NOMO-1 treated with DMSO at 0.1 percent for 48 hours (cell line): ENCODE results near the gene MRPS24.

Source experiments
- DNase-seq: peaks from one replicate; lab custom pipeline; 2025; ENCODE audit not compliant: unreplicated experiment; lab: John Stamatoyannopoulos, UW

MRPS24 gene

DNA sequence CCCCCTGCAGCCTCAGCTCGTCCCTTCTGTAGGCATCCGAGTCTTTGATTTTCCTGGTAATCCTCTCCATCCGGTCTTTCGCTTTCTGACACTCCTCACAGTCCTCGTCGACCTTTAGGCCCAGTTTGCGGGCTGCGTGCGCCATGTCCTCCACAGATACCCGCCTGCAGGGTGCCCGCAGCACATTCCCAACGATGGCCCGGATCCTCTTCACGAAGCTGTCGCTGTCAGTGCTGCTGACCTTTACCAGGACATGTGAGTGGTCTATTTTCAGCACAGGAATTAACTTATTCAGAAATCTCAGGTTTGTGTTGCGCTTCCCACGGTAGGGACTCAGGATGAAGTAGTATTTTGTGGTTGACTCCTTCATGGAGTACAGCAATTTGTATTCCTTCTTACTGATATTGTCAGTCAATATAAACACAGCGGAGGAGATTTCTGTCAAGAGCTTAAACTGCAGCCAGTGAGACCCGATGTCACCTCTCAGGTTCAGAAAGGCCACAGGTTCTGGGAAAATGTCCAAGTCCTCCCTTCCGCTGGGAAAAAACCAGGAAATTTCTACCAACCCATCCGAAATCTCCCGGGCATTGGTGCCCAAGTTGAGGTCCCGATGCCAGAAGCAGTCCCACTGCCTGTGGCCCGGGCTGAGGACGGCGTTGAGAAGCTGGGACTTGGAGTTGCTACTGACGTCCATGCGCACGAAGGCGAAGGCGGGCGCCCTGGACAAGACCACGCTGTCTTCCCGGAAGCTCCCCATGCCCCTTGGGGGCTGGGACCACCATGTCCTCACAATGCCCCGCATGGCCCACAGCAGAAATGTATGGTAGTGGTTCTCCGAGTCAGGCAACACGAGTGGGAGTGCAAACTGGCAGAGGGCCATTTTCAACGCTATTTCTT is 8.9 kb upstream of the MRPS24 start:
- no peak for DNase-seq

DNA sequence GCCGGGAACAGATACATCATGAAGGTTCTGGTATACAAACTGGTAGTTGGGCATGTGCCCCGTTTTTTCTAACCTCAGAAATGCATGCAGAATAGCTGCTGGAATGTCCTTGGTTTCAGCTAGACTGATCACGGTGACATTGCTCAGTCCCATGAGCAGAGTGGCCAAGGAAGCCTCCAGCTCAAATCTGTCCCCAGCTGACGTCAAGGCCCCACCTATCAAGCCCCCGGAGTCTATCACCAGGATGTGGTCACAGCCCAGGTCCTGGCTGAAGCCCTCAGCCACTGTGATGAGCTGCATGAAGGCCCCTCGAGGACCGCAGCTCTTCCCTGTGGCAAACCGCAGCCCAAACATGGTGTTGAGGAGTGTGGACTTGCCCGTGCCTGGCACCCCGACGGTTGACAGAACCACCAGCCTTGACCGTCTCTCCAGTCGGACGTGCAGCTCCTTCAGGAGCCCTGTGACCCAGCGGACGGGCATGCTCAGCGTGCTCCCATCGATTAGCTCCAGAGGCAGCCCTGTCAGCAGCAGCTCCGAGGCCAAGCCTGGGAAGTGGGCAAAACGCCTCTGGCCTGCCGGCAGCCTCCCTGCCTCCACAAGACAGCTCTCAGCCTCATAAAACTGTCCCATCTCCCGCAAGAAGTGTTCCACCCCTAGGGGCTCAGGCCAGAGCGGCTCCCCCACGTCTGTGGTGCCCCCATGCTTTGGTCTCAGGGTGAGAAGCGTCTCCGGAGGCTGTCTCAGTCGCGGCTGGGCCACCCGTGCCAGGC is 7.8 kb upstream of the MRPS24 start:
- DNase-seq: no peak

DNA sequence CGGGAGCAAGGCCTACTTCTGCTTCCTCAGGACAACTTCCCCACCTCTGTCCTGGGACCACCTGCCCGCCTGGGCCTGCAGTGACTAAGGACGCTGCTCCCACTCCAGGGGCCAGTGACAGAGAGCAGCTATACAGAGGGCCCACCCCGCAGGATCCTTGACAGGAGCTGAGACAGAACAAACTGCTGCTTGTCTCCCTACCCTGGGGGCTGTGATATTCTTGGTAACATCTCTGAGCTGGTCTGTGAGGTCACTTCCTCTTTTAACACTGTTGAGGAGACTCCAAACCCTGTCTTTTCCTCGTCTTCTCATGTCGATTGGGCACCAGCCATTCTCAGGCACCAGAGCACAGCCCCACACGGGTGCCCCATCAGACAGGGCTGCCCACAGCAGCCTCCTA is 6.9 kb upstream of the MRPS24 start:
- peak; percentile 72 for DNase-seq

DNA sequence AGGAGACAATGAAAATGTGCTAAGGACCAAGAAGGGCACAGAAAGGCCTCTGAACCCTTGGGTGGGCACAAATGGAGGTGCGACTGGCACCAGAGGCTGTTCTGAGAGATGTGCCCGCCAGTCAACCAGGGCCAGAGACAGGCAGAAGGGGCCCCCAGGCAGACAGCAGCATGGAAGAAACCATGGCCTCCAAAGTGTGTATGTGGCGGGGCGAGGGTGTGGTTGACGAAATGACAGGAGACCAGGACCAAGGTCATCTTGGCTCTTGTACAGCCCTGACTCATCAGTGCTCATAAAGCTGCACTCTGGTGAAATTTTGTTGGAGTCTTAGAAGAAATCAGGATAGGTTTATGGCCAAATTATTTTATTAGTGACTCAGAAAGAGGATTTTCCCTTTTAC is 4.0 kb upstream of the MRPS24 start:
- DNase-seq: no peak

DNA sequence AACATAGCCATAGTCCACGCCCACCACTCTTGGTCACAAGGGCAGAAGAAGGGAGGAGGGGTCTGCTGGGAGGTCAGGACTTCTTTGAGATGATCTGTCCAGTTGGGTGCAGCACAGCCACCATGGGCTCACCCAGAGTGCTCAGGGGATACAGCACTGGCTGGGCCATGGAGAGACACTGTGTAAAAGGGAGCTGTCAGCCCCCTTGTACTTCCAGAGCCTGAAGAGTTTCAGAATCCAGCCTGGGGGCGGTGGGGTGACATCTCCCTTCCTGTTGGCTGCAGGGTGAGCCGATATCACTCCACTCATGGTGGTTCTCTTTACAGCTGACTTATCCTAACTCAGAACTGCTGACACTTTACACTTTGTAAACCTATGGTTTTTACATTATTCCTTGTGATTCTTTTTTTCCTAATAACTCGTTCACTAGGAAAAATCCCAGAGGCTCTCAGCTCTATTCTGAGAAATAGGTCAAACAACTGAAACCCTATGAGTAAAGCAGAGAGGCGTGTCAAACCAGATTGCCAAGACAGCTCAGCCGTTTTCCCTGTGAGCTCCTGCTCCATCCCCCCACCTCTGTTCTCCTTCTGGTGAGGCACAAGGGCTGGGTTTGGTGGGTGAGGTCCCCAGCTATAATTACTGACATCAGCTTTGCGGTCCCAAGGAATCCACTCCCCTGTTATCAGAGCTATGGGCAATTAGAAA is 3.2 kb upstream of the MRPS24 start:
- no peak for DNase-seq

DNA sequence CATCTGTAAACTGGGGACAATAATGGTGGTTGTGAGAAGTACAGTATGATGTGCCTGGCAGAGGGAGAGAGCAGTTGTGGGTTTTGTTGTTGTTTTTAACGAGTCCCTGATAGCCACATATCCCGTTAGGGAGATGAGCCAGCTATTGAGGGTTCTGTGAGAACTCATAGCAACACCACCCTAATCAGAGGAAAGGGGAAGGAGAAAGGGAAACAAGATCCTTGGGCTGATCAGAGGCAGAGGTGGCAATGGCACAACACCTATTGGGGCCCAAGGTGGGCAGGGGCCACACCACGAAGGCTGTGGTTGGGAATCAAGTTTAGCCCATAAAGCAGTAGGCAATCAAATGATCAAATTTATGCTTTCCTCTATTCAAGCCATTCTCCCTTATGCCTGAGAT is 1.7 kb upstream of the MRPS24 start:
- DNase-seq: no peak

DNA sequence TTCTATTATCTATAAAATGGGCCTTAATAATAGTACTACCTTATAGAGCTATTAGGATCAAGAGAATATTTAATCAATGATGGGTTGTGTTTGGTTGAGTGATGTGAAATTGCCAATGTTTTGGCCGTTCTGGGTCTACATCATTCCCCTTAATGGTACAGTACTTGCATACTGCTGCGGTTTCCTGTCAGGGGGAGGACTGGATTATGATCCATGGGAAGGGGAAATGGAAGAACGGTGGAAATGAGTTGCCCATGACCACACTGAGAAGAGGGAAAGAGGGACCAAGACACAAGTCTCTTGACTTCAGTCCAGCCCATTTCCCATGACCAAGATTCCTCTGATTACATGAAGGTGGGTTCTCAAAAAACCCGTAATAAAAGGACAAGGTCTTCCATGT is 999 bp upstream of the MRPS24 start:
- no peak for DNase-seq

DNA sequence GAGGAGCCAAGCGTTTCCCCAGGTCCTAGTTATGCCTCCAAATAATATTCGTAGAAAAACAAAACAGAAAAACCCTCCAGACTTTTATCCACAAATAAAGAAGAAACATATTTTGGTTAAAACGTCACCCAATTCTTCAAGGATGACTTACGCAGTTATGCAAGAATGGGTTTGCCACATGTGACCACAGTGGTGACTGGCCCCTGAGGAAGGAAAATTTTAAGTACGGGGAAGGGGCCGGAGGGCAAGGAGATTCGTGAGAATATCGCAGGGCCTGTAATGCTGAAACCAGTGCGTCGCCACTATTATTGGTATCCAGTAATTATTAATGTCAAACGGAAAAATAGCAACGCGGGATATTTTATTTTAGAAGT is 537 bp upstream of the MRPS24 start:
- peak; percentile 78 for DNase-seq

DNA sequence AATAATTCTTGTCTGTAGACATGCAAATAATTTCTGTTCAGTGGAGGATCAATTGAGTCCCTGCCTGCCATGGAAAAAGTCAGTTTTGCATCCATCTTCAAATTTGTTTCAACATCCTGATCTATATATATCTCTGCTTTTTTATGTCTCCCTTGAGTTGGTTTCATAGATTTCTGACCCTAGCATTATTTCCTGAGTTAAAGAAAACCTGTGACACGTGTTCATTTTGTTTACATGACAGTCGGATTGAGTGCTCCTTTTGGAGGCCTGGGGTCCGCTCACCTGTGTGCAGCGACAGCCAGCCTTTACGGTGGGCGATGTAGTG is 674 bp downstream of the MRPS24 start:
- DNase-seq: no peak

DNA sequence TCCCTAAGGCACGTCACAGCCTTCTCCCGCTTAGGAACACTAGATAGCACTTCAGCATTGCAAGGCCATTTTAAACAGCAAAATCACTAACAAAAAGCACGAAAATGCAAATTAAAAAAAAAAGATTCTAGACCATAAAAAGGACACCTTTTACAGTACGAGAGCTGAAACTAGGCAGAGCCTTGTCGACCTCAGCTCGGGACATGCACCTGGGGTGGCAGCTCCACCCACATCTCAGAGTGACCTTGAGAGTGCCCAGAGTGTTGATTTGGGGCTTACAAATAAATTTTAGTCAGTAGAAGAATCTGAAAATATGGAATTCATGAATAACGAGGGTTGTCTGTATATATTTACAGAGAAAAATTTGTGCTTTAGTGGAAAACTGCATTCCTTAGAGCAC is 1.1 kb downstream of the MRPS24 start:
- DNase-seq: no peak

DNA sequence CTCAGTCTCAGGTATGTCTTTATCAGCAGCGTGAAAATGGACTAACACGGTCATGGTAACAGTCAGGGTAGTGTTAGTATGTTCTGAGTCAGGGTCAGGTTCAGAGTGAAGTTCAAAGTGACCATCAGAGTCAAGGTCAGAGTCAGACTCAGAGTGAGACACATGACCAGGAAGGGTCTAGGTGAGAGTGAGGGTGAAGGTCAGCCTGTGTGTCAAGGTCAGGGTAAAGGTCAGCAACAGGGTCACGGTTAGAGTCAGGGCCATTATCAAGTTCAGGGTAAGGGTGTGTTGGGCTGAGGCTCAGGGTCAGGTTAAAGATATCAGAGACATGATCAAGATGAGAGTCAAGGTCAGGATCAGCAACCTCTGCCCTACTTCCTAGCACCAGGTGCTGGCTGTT is 4.0 kb downstream of the MRPS24 start:
- DNase-seq: no peak

DNA sequence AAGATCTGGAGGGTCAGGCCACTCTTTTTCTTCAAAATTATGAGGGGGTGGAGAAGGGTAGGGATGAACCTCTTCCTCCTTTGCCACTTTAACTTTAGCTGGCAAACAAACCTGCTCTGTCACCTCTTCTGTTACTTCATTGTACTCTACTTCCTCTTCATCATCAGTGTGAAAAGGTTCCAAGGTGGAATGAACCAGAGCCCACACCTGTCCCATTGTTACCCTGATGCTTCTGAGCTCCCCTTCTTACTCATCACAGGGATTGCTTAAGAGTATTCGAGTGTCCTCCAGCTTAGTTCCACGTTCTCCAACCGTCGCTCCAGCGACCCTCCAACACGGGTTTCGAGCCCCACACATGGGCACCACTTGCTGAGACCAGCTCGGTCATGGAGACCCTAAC is 5.2 kb downstream of the MRPS24 start:
- no peak for DNase-seq

DNA sequence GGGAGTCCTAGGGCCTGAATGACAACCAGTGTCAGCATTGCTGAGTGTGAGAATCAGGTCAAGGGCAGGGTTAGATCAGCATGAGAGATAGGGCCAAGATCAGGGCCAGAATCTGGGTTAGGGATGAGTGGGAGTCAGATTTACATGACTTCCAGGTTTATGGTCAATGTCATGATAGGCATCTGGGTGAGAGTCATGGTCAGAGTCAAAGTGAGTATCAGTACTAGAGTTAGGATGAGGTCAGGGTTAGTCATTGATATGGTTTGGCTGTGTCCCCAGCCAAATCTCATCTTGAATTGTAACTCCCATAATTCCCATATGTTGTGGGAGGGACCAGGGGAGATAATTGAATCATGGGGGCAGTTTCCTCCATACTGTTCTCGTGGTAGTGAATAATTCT is 12.3 kb downstream of the MRPS24 start:
- no peak for DNase-seq

DNA sequence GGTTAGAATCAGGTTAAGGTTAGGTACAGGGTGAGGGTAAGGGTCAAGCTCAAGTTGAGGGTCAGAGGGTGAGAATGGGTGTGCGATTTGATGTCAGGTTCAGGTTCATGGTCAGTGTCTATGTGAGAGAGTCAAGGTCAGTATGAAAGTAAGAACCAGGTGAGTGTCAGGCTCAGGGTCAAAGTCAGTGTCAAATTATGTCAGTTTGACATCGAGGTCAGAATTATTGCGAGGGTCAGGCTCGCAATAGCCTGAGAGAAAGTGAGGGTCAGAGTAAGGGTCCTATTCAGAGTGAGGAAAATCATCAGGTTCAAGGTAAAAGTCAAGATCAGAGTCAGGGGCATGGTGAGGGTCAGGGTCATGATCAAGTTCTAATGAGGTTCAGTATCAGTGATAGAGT is 13.0 kb downstream of the MRPS24 start:
- no peak for DNase-seq

DNA sequence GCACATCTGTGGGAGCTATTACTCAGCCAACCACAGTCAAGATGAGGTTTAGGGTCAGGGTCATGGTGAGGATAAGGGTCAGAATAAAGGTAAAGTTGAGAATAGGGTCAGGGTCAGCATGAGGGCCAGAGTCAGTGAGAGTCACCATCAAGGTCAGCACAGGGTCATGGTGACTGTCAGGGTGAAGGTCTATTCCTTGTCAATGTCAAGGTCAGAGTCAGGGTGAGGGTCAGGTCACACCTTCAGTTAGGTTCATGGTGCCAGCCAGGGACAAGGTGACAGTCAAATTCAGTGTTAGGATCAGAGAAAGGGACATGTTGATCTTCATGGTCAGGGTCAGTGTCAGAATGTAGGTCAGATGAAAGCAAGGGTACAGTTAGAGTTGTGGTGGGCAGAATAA is 14.1 kb downstream of the MRPS24 start:
- no peak for DNase-seq

DNA sequence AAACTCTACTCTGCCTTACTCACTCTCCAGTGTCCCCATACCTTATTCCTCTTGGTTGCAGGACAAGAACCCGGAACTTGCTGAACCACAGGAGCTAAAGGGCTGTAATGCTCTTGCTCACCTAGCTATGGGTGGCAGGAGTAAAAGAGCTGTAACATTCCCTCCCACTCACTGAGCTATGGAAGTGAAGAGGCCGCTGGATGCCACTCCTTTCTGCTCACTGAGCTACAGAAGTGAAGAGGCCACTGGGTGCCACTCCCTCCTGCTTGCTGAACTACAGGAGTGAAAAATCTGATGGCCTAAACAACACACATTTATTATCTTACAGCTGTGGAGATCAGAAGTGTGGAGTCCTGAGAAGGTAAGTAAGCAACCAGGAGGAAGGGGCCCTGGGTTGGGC is 17.5 kb downstream of the MRPS24 start:
- DNase-seq: no peak

DNA sequence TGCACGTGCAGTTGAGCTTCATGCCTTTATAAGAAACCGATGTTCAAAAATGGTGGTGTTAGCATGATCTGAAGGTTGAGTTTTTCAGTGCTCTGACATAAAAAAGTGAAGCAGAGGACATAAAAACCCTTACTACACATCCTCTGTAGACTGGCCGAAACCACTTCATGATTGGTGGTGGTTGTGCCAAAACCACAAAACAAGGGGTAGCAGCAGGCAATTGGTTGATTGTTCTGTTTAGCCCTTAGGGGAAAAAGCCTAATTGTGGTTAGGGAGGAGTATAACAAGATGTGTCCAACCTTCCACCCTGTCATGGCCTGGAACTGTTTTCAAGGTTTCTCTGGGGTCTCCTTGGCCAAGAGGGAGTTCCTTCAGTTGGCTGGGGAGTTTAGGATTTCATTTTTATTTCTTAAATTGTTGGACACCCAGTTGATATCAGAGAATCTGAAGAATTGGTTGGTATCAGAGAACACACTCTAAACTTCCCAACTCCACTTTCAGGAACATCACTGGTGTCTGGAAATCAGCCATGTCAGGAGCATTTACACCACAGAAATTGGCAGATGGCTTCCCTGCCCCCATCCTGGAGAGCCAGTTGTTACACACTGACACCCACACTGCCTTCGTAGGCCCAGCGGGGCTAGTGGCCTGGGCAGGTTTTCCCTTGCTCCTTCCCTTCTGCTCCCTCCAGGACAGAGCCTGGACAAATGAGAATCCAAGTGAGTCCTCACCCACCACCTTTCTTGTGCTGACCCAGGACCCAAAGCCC is 18.8 kb downstream of the MRPS24 start:
- DNase-seq: peak; percentile 86

DNA sequence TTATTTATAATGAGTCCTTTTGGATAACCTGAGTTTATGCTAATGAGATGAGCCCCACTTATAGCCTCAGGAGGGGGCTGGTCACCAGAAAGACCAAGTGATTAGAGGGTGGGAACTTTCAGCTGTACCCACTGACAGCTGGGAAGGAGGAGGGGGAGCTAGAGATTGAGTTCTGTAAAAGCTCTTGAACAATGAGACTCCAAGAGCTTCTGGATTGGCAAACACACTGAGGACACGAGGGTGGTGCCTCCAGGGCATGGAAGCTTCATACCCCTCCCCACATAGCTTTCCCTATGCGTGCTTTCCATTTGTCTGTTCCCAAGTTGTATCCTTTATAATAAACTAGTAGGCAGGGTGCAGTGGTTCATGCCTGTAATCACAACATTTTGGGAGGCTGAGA is 20.3 kb downstream of the MRPS24 start:
- DNase-seq: no peak

DNA sequence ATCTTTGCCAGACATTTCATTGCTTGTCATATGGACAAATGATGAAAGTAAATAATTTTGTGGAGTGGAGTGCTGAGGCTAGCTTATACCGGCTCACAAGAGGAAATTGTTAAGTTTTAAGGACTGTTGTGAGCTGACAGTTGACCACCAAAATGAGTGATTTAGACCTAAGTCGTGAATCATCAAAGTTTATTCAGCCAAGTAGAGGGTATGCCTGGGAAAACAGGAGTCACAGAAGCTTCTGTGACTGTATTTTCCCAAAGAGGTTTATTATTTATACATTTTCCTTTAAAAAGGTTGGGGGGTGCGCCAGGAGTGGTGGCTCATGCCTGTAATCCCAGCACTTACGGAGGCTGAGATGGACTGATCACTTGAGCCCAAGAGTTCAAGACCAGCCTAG is 21.8 kb downstream of the MRPS24 start:
- DNase-seq: peak; percentile 39

DNA sequence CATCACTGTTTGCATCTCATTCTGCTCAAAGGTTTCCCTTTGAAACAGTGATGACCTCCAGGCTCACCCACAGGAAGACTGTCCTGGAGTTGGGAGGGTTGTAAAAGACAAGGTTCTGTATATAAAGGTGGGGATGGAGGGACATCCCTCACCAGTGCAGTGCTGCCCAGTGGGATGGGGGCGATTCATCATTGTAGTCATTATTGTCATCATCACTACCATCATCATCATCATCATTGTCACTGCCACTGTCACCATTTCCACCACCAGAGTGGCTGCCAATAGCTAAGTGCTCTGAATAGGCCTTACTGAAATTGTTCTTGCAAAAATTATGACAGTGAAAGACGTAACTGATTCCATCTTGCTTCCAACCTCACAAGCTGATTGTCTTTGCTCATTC is 24.7 kb downstream of the MRPS24 start:
- no peak for DNase-seq

DNA sequence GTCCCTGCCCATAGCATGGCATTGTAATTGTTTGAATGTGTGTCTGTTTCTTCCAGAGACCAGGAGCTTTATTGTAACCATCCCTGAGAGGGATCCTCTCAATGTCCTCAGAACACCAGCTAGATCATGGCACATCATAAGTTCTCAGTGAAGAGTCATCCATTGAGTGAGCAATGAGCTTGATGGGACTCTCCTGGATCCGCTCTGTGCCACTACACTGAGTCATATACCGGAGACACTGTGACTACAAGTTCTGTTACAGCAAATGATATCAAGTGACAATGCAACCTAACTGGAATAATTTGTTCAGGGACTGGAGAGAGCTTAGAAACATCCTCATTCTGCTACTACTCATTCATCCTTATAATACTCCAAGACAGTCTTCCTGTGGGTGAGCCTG is 25.1 kb downstream of the MRPS24 start:
- DNase-seq: no peak
